Right cardiac atrium (tissue), 5 donors: ENCODE data around the gene TCTA. TPM values are rescaled to one million over a fixed set of nuclear protein-coding genes. Genes with fewer than 3 reads are reported as not detected.

Source experiments
- ATAC-seq, 2 donors: fragments of 200-7000 bp; cut with Tn5 transposase; one replicate each; pipeline versions ENCODE4 v1.8.0 to v1.9.1; 2020; ENCODE audit warnings: moderate library complexity in 2 of 2, mild to moderate bottlenecking in 1 of 2
- DNase-seq, 3 donors: peaks; one replicate each; pipeline ENCODE4 v3.0.0-alpha.2; 2020
- H3K27ac ChIP-seq: one replicate; pipeline ENCODE4 v1.5.1; 2013; ENCODE audit warnings: mild to moderate bottlenecking, low read length, control low read depth, moderate library complexity
- H3K27me3 ChIP-seq: one replicate; pipeline ENCODE4 v1.6.1; 2013; ENCODE audit not compliant: control insufficient read depth, insufficient read depth
- H3K4me1 ChIP-seq: one replicate; pipeline ENCODE4 v1.6.1; 2013; ENCODE audit warnings: low read length; ENCODE audit not compliant: control insufficient read depth, insufficient read depth
- H3K4me3 ChIP-seq: one replicate; pipeline ENCODE4 v1.5.1; 2013; ENCODE audit warnings: low read length, control low read depth
- H3K9me3 ChIP-seq: one replicate; pipeline ENCODE4 v1.6.1; 2013; ENCODE audit warnings: low read length; ENCODE audit not compliant: control insufficient read depth
- WGBS: extraction: QIAGEN DNeasy Blood & Tissue Kit; methylation state at CpG from one replicate; pipeline ENCODE4 v1.1.7; 2013; 5-methylcytosine and 5-hydroxymethylcytosine counted together
- intact Hi-C, 4 donors: fragments of 100-400 bp; cut with DNase I; formaldehyde crosslinking; loops; one replicate each; pipeline versions ENCODE4 v1.11.0 to v1.14.0; 2022 to 2023
- polyA plus RNA-seq: library from polyadenylated mRNA; stranded (reverse); fragments of 200-250 nt; gene quantifications from one replicate; pipeline ENCODE4 v1.2.3, GENCODE V29; 2013
- total RNA-seq, 4 donors: library from RNA; stranded (reverse); fragmentation: NEBNext Ultra II Directional; extraction: Animal tissue kit (Norgen Biotek cat#: 25700); gene quantifications; one replicate each; pipeline ENCODE4 v1.2.1, GENCODE V29; 2021
- donor health status: healthy with polysubstance abuse.
- donor health status: DM: no; HTN: yes; CAD: no.
- donor health status: DM: no; HTN: no; CAD: no.
- donor health status: DM: no; HTN: yes; CAD: no; lungs with severe emphysema.
- donor health status: DM: yes; HTN: yes; CAD: no.

TCTA gene
- total and polyA plus RNA-seq, 5 donors = 15.5 to 21.4 (median 19.4) TPM

DNA sequence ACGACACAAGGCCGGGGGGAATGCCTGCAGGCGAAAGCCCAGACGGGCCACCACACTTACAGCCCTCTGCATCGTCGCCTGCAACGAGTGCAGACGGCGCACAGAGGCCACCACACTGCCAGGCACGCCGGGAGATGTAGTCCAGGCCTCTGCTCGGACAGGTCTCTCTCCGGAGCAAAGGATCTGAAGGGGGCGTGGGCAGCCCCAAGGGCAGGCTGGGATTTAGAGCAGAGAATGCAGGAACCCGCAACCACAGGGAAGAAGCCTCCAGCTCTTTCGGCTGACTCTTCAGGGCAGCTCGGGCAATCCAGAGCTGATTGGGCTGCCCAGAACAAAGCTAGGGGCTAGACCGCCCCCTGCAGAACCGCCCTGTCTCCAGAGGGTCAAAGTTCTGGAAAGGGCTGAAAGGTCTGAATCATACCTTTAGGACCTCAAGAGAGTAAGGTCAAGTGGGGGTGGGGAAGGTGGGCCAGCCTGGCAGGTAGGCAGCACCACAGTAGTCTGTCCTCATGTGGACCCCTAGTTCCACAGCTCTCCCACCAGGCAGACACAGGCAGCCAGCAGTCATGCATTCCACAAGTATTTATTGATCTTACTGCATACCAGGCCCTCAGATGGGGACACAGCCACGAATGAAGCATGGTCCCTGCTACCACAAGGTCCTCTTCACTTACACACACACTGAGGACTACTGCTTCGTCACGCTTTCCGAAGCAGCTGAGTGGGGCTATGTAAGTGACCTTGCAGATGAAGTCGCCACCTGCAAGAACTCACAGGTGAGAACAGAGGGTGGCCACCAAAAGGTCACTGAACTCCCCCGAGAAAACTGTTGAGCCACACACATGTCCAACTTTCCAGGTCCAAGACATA, 10.4 kb downstream of the TCTA start, which contains the start of gene AMT:
TSS of gene AMT (minus strand) at position 95 of the 870 bp plus-strand sequence. CDS start at position 72, 23 bp downstream.
- H3K4me3 ChIP-seq = peak within 1 kb of the TSS; percentile 26
- WGBS = 40% methylated on average over 25 of the region's 25 CpGs
- intact Hi-C loops = no loop called here
- H3K27me3 ChIP-seq = no peaks in the 10 kb centered on the region
- ATAC-seq (peak; percentile 72 to 82), DNase-seq (peak; percentile 51 to 87 (median 84))
- no peaks in the 10 kb centered on the region for H3K4me1 ChIP-seq
- peak within 1 kb of the TSS; percentile 34 for H3K27ac ChIP-seq
- H3K9me3 ChIP-seq = no peaks in the 10 kb centered on the region

DNA sequence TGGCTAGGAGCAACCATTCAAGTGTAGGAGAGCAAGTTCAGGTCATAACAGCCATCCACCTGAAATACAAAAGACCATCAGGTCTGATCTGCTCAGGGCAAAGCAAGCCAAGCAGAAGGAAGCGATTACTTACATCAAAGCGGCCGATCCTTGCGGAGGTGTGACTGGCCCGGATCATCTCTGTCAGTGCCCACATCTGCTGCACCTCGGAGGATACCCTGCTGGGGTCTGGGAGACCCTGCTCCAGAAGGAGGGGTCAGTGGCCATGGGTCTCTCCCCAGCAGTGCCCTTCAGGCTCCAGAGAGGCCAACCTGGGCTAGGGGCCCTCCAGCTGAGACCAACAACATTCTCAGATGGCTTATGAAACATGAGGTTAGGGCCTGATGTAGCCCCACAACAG, 12.6 kb downstream of the TCTA start:
- no peaks in the 10 kb centered on the region for H3K9me3 ChIP-seq
- intact Hi-C loops = no loop called here
- ATAC-seq (no peak), DNase-seq (no peak)
- H3K27me3 ChIP-seq = no peaks in the 10 kb centered on the region
- H3K4me3 ChIP-seq = no peak overlapping the region
- WGBS = 92% methylated on average over 6 of the region's 6 CpGs
- no peaks in the 10 kb centered on the region for H3K4me1 ChIP-seq
- no peak overlapping the region for H3K27ac ChIP-seq

- Histone ChIP-seq H3K27me3 (no peaks in the 10 kb centered on the region), H3K9me3 (no peaks in the 10 kb centered on the region), H3K4me1 (no peaks in the 10 kb centered on the region), H3K27ac (no peak overlapping the region), H3K4me3 (no peak overlapping the region)
- DNase-seq (no peak), ATAC-seq (no peak)
- intact Hi-C loops = no loop called here
- 95% methylated on average over 2 of the region's 2 CpGs for WGBS
Measured at GRCh38 chr3:49427586-49427985, 15.4 kb downstream of the TCTA start.

DNA sequence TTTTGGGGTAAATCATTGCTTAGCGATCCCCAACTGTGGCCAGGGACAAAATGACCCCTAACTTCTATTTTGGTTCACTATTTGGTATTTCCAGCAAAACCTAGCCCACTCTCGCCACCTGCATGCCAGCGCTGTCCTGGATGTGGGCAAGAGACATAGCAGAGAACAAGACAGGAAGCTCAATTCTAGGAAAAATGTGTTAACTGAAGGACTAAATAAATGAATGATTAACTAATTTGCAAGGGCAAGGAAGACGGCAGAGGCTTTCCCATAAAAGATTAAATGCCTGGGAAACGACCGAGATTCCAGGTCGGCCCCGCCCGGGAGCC, 16.5 kb downstream of the TCTA start:
- Histone ChIP-seq H3K27me3 (no peaks in the 10 kb centered on the region), H3K27ac (peak overlapping the region; percentile 87), H3K9me3 (no peaks in the 10 kb centered on the region), H3K4me1 (no peaks in the 10 kb centered on the region), H3K4me3 (peak overlapping the region; percentile 57)
- peak; percentile 1 to 3 for ATAC-seq
- intact Hi-C loops = no loop called here
- WGBS = 4% methylated on average over 9 of the region's 9 CpGs
- DNase-seq = no peak

DNA sequence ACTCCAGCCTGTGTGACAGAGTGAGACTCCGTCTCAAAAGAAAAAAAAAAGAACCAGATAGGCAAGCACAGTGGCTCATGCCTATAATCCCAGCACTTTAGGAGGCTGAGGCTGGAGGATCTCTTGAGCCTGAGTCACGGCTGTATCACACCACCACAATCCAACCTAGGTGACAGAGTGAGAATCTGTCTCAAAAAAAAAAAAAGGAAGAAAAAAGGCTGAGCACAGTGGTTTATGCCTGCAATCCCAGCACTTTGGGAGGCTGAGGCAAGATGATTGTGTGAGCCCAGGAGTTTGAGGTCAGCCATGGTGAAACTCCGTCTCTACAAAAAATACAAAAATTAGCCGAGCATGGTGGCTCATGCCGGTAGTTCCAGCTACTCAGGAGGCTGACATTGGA, 22.5 kb downstream of the TCTA start:
- no peaks in the 10 kb centered on the region for H3K27me3 ChIP-seq
- ATAC-seq = no peak
- WGBS = 83% methylated on average over 5 of the region's 5 CpGs

GRCh38 chr3:49445391-49445790, 33.2 kb downstream of the TCTA start:
- no peak for DNase-seq
- 96% methylated on average over 5 of the region's 5 CpGs for WGBS
- no peak for ATAC-seq

More for the DNA sequence above, 22.5 kb downstream of the TCTA start:
- Histone ChIP-seq H3K4me3 (no peak overlapping the region), H3K9me3 (no peaks in the 10 kb centered on the region), H3K4me1 (no peaks in the 10 kb centered on the region), H3K27ac (no peak overlapping the region)
- intact Hi-C loops = no loop called here
- DNase-seq = no peak

GRCh38 chr3:49453621-49454020, 41.4 kb downstream of the TCTA start:
- Histone ChIP-seq H3K9me3 (no peaks in the 10 kb centered on the region), H3K27ac (no peak overlapping the region), H3K4me1 (no peaks in the 10 kb centered on the region), H3K27me3 (no peaks in the 10 kb centered on the region), H3K4me3 (no peak overlapping the region)
- 96% methylated on average over 4 of the region's 4 CpGs for WGBS
- ATAC-seq (no peak), DNase-seq (no peak)
- intact Hi-C loops = loop anchor here in 1 of 4 donors (10.0 kb wide), 1 partner anchor 279 kb away; the partner anchor contains the start of gene KLHDC8B

More at GRCh38 chr3:49445391-49445790, 33.2 kb downstream of the TCTA start:
- H3K4me3 ChIP-seq = no peak overlapping the region
- no peaks in the 10 kb centered on the region for H3K27me3 ChIP-seq
- intact Hi-C loops = loop anchor here in 3 of 4 donors (5.0 to 10.0 kb wide), 4 partner anchors 101 to 451 kb away; partner anchors contain the start of genes USP4 (in 2 of the 3) and P4HTM (in 1 of the 3)
- H3K9me3 ChIP-seq = no peaks in the 10 kb centered on the region
- H3K4me1 ChIP-seq = peaks cover 1% of the 10 kb centered on the region
- H3K27ac ChIP-seq = no peak overlapping the region

DNA sequence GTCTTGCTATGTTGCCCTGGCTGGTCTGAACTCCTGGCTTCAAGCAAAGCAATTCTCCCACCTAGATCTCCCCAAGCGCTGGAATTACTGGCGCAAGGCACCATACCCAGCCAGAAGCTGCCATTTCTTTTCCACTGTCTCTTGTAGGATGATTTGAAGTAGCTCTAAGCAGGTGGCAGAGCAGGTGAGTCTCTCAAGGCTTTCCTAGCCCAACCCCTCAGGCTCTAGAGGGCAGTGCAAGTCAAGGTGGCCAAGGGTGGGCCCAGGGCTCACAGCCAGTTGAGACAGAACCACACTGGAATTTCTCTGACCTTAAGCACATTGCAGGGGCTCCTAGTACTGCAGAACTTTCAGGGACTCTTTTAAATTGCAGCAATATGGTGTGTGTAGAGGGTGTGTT, 42.2 kb downstream of the TCTA start:
- Histone ChIP-seq H3K4me1 (no peaks in the 10 kb centered on the region), H3K4me3 (no peak overlapping the region), H3K27ac (peak overlapping the region; percentile 42), H3K9me3 (no peaks in the 10 kb centered on the region), H3K27me3 (no peaks in the 10 kb centered on the region)
- intact Hi-C loops = loop anchor here in 1 of 4 donors (10.0 kb wide), 1 partner anchor 280 kb away; the partner anchor contains the start of gene KLHDC8B
- ATAC-seq (peak; percentile 58 to 64), DNase-seq (no peak)
- WGBS = 81% methylated on average over 2 of the region's 2 CpGs

GRCh38 chr3:49454898-49455681, 42.9 kb downstream of the TCTA start:
- intact Hi-C loops = loop anchor here in 1 of 4 donors (10.0 kb wide), 1 partner anchor 280 kb away; the partner anchor contains the start of gene KLHDC8B
- Histone ChIP-seq H3K27me3 (no peaks in the 10 kb centered on the region), H3K4me3 (no peak overlapping the region), H3K27ac (no peak overlapping the region), H3K4me1 (peaks cover under 1% of the 10 kb centered on the region), H3K9me3 (no peaks in the 10 kb centered on the region)
- peak; percentile 60 to 71 for ATAC-seq
- DNase-seq = peak; percentile 40 to 75 (median 69)
- WGBS = 25% methylated on average over 3 of the region's 3 CpGs

- 88% methylated on average over 3 of the region's 3 CpGs for WGBS
- ATAC-seq (no peak), DNase-seq (no peak)
- no peak overlapping the region for H3K4me3 ChIP-seq
- no peaks in the 10 kb centered on the region for H3K9me3 ChIP-seq
- no peak overlapping the region for H3K27ac ChIP-seq
- H3K27me3 ChIP-seq = no peaks in the 10 kb centered on the region
- intact Hi-C loops = loop anchor here in 1 of 4 donors (10.0 kb wide), 1 partner anchor 282 kb away; the partner anchor contains the start of gene KLHDC8B
- H3K4me1 ChIP-seq = peaks cover 5% of the 10 kb centered on the region
Measured at GRCh38 chr3:49456466-49456865, 44.2 kb downstream of the TCTA start.
